GM12878 (cell line): Measurements from ENCODE around the gene FTH1. TPM values are rescaled to one million over a fixed set of nuclear protein-coding genes. Genes with fewer than 3 reads are reported as not detected.

Experiments
- ATAC-seq: fragments of 200-7000 bp; cut with Tn5 transposase; 3 replicates; pipeline ENCODE4 v1.9.1; 2020; ENCODE audit warnings: mild to moderate bottlenecking, moderate library complexity
- BruUV-seq: library from RNA; stranded (reverse); fragments of 400-500 nt; replicated peaks from 2 replicates; lab custom pipeline; 2021; lab: Mats Ljungman, UMichigan
- CTCF ChIA-PET: fragments of 300-600 bp; sonication (Branson Sonifier 250); formaldehyde crosslinking; extraction: SDS; loops from one replicate; lab custom pipeline; 2021; ENCODE audit warnings: inconsistent platforms; lab: Yijun Ruan, JAX
- POLR2A ChIA-PET: fragments of 350-600 bp; formaldehyde crosslinking; extraction: SDS; loops from one replicate; lab custom pipeline; 2021; ENCODE audit warnings: inconsistent platforms; lab: Charles Lee
- RAD21 ChIA-PET: fragments of 300-600 bp; sonication (Branson Sonifier 250); formaldehyde crosslinking; loops from one replicate; lab custom pipeline; 2023; ENCODE audit warnings: antibody characterized with exemption; ENCODE audit not compliant: unreplicated experiment; lab: Charles Lee
- SMC1A ChIA-PET: fragments of 300-600 bp; sonication (Branson Sonifier 250); formaldehyde crosslinking; loops from one replicate; lab custom pipeline; 2023; ENCODE audit not compliant: unreplicated experiment, uncharacterized antibody; lab: Charles Lee
- DNase-seq: peaks from one replicate; pipeline ENCODE4 v3.0.0-alpha.2; 2011; ENCODE audit warnings: low read depth, low spot score
- FAIRE-seq: peaks from 3 replicates; lab custom pipeline; 2011; peaks lifted over from hg19 to GRCh38; lab: Jason Lieb, UNC
- H2AFZ ChIP-seq: 2 replicates; pipeline ENCODE4 v1.6.0; 2011; ENCODE audit warnings: low read depth, low read length, control low read depth; ENCODE audit not compliant: control insufficient read depth
- H3K27ac ChIP-seq: 2 replicates; pipeline ENCODE4 v1.5.1; 2011; ENCODE audit warnings: control low read depth; ENCODE audit not compliant: control insufficient read depth, insufficient read depth
- H3K27me3 ChIP-seq, 2 experiments: replicated peaks in 1 of 2; 2 replicates each; pipeline versions ENCODE4 v1.6.0 to v1.6.1; 2011; ENCODE audit warnings: low read length in 1 of 2; ENCODE audit not compliant: control insufficient read depth in 2 of 2, insufficient read depth in 2 of 2
- H3K36me3 ChIP-seq, 2 experiments: 2 replicates each; pipeline ENCODE4 v1.5.1; 2011; ENCODE audit warnings: low read length in 1 of 2; ENCODE audit not compliant: control insufficient read depth in 2 of 2, insufficient read depth in 2 of 2
- H3K4me1 ChIP-seq: 2 replicates; pipeline ENCODE4 v1.6.1; 2011; ENCODE audit warnings: mild to moderate bottlenecking, low read length, moderate library complexity, mixed read lengths; ENCODE audit not compliant: control insufficient read depth, insufficient read depth
- H3K4me2 ChIP-seq: 2 replicates; pipeline ENCODE4 v1.6.0; 2011; ENCODE audit warnings: control low read depth; ENCODE audit not compliant: control insufficient read depth, insufficient read depth
- H3K4me3 ChIP-seq: fragments of 200-600 bp; sonication (generic); 2 replicates; pipeline ENCODE4 v1.5.1; 2016
- H3K79me2 ChIP-seq: 2 replicates; pipeline ENCODE4 v1.6.0; 2011; ENCODE audit warnings: low read length; ENCODE audit not compliant: control insufficient read depth, insufficient read depth
- H3K9ac ChIP-seq: 2 replicates; pipeline ENCODE4 v1.8.0; 2011; ENCODE audit warnings: low read length, control low read depth, mixed read lengths; ENCODE audit not compliant: control insufficient read depth, insufficient read depth
- H3K9me3 ChIP-seq: replicated peaks from 3 replicates; pipeline ENCODE4 v1.5.1; 2011; ENCODE audit warnings: mild to moderate bottlenecking, low read length; ENCODE audit not compliant: control insufficient read depth, insufficient read depth
- H4K20me1 ChIP-seq: 2 replicates; pipeline ENCODE4 v1.6.0; 2011; ENCODE audit not compliant: control insufficient read depth, insufficient read depth
- JUNB ChIP-seq: IDR thresholded peaks from 2 replicates; pipeline ENCODE4 v1.6.1; 2016; ENCODE audit warnings: antibody characterized with exemption, mild to moderate bottlenecking
- POLR2AphosphoS2 ChIP-seq: IDR thresholded peaks from 2 replicates; pipeline ENCODE4 v1.6.1; 2011; ENCODE audit warnings: low read depth, mild to moderate bottlenecking, low read length, improper control_type of control experiment, moderate library complexity
- RUNX3 ChIP-seq: IDR thresholded peaks from 2 replicates; pipeline ENCODE4 v1.6.1; 2012; ENCODE audit warnings: low read length, inconsistent platforms
- TCF3 ChIP-seq: IDR thresholded peaks from 2 replicates; pipeline ENCODE4 v1.6.1; 2012; ENCODE audit warnings: low read depth, mild to moderate bottlenecking, low read length, borderline replicate concordance; ENCODE audit not compliant: insufficient read depth
- ZZZ3 ChIP-seq: IDR thresholded peaks from 2 replicates; pipeline ENCODE4 v1.6.1; 2011; ENCODE audit warnings: low read depth; ENCODE audit not compliant: control insufficient read depth, insufficient read length
- WGBS: methylation state at CpG from one replicate; pipeline ENCODE4 v1.1.6; 2016; ENCODE audit warnings: low lambda C conversion rate; ENCODE audit not compliant: insufficient replicate concordance, insufficient coverage; ENCODE audit errors: missing lambda C conversion rate; 5-methylcytosine and 5-hydroxymethylcytosine counted together
- in situ Hi-C: fragments of 300-500 bp; cut with MboI; formaldehyde crosslinking; loops from 9 replicates; pipeline ENCODE4 v1.14.3; 2018; ENCODE audit warnings: mixed read lengths
- intact Hi-C: fragments of 100-400 bp; cut with micrococcal nuclease; formaldehyde crosslinking; loops from one replicate; pipeline ENCODE4 v1.14.2; 2022; ENCODE audit not compliant: unreplicated experiment
- polyA plus RNA-seq, 11 experiments: library from polyadenylated mRNA; depleted of rRNA in 4 of 11; unstranded in 6 of 11; stranded (reverse) in 5 of 11; fragments of >200 nt; fragmentation: Nextera tagmentation in 4 of 11; fragmentation: Illumina TruSeq in 1 of 11; extraction: Ambion mirVana in 4 of 11; extraction: Trizol in 1 of 11; gene quantifications; 1 replicate in 1 of 11; 2 replicates in 10 of 11; pipeline versions ENCODE4 v1.2.1 to v1.2.3, GENCODE V29; 2011 to 2016; ENCODE audit warnings: inconsistent platforms in 2 of 11, missing spikeins in 2 of 11, low read depth in 1 of 11
- total RNA-seq, 4 experiments: library from RNA; depleted of rRNA in 3 of 4; stranded (reverse); fragments of >200 nt in 3 of 4; fragmentation: Illumina TruSeq in 1 of 4; extraction: Trizol in 1 of 4; gene quantifications; 2 replicates each; pipeline versions ENCODE4 v1.2.1 to v1.2.3, GENCODE V29; 2013 to 2021

FTH1 gene
- total and polyA plus RNA-seq, 10 of the 15 experiments (the other 5 are each of a cell fraction or from before 2014, with no cell fraction given) = 289 to 4,154 (median 960) TPM

GRCh38 chr11:61962213-61963015, 5.0 kb downstream of the FTH1 start:
- ChIA-PET SMC1A (interaction anchor here (0.7 to 3.7 kb wide), 4 partner anchors 9 to 144 kb away, joined by 3 to 20 read pairs (median 6); no protein-coding TSS in a partner anchor), CTCF (interaction anchor here (0.7 to 1.6 kb wide), 8 partner anchors 10 to 1209 kb away, joined by 3 to 5 read pairs (median 4); no protein-coding TSS in a partner anchor), POLR2A (interaction anchor here (2.8 kb wide), 1 partner anchor 10 kb away, joined by 10 read pairs; no protein-coding TSS in a partner anchor), RAD21 (interaction anchor here (1.2 to 2.0 kb wide), 2 partner anchors 10 to 119 kb away, joined by 4 to 8 read pairs; no protein-coding TSS in a partner anchor)
- BruUV-seq = no TSS peak
- no peak for DNase-seq
- TF ChIP-seq POLR2AphosphoS2 (peak; percentile 6; the same call in 1 of the 2 replicates), ZZZ3 (no peak), JUNB (no peak), RUNX3 (peak; percentile 7; the same call in 1 of the 2 replicates), TCF3 (no peak)
- no peak overlapping the region; the same call in 1 of the 2 replicates for H3K9ac ChIP-seq
- ATAC-seq = no peak
- H2AFZ ChIP-seq = no peak overlapping the region
- no peaks in the 10 kb centered on the region for H3K9me3 ChIP-seq
- H3K27me3 ChIP-seq = no peaks in the 10 kb centered on the region
- in situ Hi-C loops = no loop called here
- H3K27ac ChIP-seq = peak overlapping the region; percentile 75; the same call in 1 of the 2 replicates
- no peak overlapping the region for H3K4me3 ChIP-seq
- no peak for FAIRE-seq
- intact Hi-C loops = no loop called here
- H3K4me1 ChIP-seq = peaks cover 23% of the 10 kb centered on the region
- peaks cover 8% of the 10 kb centered on the region for H4K20me1 ChIP-seq
- H3K36me3 ChIP-seq = peaks cover 6 to 16% of the 10 kb centered on the region in 2 experiments
- peaks cover 27% of the 10 kb centered on the region for H3K79me2 ChIP-seq
- WGBS = 84% methylated on average over 12 of the region's 12 CpGs
- no peak overlapping the region for H3K4me2 ChIP-seq
